ENCODE data around the gene COG1. TPM values are rescaled to one million over a fixed set of nuclear protein-coding genes. Genes with fewer than 3 reads are reported as not detected.

The COG1 gene
- total and polyA plus RNA-seq, 2 donors (not counting 3 experiments of a cell fraction or from before 2014, with no cell fraction given): 26.2 to 39.0 TPM

GRCh38 chr17:73200476-73200875 is 7.6 kb downstream of the COG1 start:
- Histone ChIP-seq H3K9ac (replicated peaks; ENCODE audit: extremely low read depth, insufficient read depth, low read length) (no peak overlapping the region), H2AFZ (ENCODE audit: low read depth, low read length) (no peak overlapping the region), H3K4me1 (ENCODE audit: control insufficient read depth, extremely low read depth, insufficient read depth, low read length) (peaks cover 24% of the 10 kb centered on the region), H3K4me2 (ENCODE audit: insufficient read depth, low read length) (no peak overlapping the region), H4K20me1 (replicated peaks; ENCODE audit: control insufficient read depth, extremely low read depth, insufficient read depth, low read length) (no peaks in the 10 kb centered on the region), H3K27me3 (ENCODE audit: control insufficient read depth in 2 of 2, insufficient read depth in 2 of 2, low read length in 2 of 2) (no peaks in the 10 kb centered on the region), H3K36me3 (ENCODE audit: control insufficient read depth in 2 of 2, extremely low read depth in 1 of 2, insufficient read depth in 2 of 2, low read length in 2 of 2) (peaks cover 35 to 48% of the 10 kb centered on the region in 2 experiments), H3K9me1 (replicated peaks; ENCODE audit: control insufficient read depth, extremely low read depth, insufficient read depth, low read length) (no peaks in the 10 kb centered on the region), H3K27ac (ENCODE audit: insufficient read depth, low read depth, low read length) (no peak overlapping the region), H3K9me3 (replicated peaks; ENCODE audit: control insufficient read depth, insufficient read depth, low read length) (no peaks in the 10 kb centered on the region), H3K79me2 (ENCODE audit: control insufficient read depth, insufficient read depth, low read length) (peaks cover 4% of the 10 kb centered on the region), H3K4me3 (replicated peaks in 1 of 3; ENCODE audit: insufficient read depth in 1 of 3, low read depth in 1 of 3, low read length in 3 of 3) (no peak overlapping the region)
- ChIA-PET CTCF (no interaction called here), POLR2A (interaction anchor here (0.6 kb wide), 1 partner anchor 97 kb away, joined by 3 read pairs; no protein-coding TSS in a partner anchor)
- no TSS peak for BruUV-seq (replicated peaks)
- intact Hi-C loops (cut with micrococcal nuclease) (no loop called here), dilution Hi-C loops (cut with MboI; ENCODE audit: extremely low pct_ligation_motif_present, low sequenced_read_pairs) (no loop called here)
- TF ChIP-seq POLR2A (IDR thresholded peaks at IDR 0.05; ENCODE audit: low read depth, low read length): no peak
- no peak for TF ChIP-seq FOS (IDR thresholded peaks at IDR 0.05; ENCODE audit: borderline replicate concordance, insufficient read depth, low read length)
- TF ChIP-seq, protein P1, sequence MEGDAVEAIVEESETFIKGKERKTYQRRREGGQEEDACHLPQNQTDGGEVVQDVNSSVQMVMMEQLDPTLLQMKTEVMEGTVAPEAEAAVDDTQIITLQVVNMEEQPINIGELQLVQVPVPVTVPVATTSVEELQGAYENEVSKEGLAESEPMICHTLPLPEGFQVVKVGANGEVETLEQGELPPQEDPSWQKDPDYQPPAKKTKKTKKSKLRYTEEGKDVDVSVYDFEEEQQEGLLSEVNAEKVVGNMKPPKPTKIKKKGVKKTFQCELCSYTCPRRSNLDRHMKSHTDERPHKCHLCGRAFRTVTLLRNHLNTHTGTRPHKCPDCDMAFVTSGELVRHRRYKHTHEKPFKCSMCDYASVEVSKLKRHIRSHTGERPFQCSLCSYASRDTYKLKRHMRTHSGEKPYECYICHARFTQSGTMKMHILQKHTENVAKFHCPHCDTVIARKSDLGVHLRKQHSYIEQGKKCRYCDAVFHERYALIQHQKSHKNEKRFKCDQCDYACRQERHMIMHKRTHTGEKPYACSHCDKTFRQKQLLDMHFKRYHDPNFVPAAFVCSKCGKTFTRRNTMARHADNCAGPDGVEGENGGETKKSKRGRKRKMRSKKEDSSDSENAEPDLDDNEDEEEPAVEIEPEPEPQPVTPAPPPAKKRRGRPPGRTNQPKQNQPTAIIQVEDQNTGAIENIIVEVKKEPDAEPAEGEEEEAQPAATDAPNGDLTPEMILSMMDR (IDR thresholded peaks at IDR 0.05; ENCODE audit: extremely low read depth in 1 of 2, insufficient read depth in 1 of 2, low read depth in 1 of 2, low read length in 2 of 2): no peak
- no peak for TF ChIP-seq MYC (IDR thresholded peaks at IDR 0.05; ENCODE audit: low read depth, low read length)
- no peak for TF ChIP-seq GATA2 (IDR thresholded peaks at IDR 0.05; ENCODE audit: insufficient read depth, insufficient read length, low read depth, low read length)
- TF ChIP-seq POLR2AphosphoS5 (IDR thresholded peaks at IDR 0.05; ENCODE audit: insufficient read depth, low read depth, low read length): no peak
- no peak for TF ChIP-seq EZH2 (IDR thresholded peaks at IDR 0.05; ENCODE audit: borderline replicate concordance, low read depth, low read length, severe bottlenecking)
- TF ChIP-seq, protein P2, sequence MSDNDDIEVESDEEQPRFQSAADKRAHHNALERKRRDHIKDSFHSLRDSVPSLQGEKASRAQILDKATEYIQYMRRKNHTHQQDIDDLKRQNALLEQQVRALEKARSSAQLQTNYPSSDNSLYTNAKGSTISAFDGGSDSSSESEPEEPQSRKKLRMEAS (IDR thresholded peaks at IDR 0.05; ENCODE audit: insufficient read depth, insufficient read length): no peak
- no peak for TF ChIP-seq JUN (IDR thresholded peaks at IDR 0.05; ENCODE audit: borderline replicate concordance, insufficient read depth, insufficient read length, low read depth)
- DNase-seq (ENCODE audit: low read depth, low spot score) (no peak), FAIRE-seq (no peak)

Measured in endothelial cell of umbilical vein (primary cell).